Activated CD4-positive, alpha-beta T cell treated with anti-CD3 and anti-CD28 coated beads, Interleukin-2, amount 50 U/mL, for 24 hours (primary cell): ENCODE data around the gene MBOAT7.
"Not testable (repeated sequence)": the region's sequence is repeated elsewhere in the genome, so short reads cannot be mapped to it uniquely, and the experiment has no call there.

Experiments
- DNase-seq, 2 donors: peaks; one replicate each; pipeline ENCODE4 v3.0.0-alpha.2; 2020; ENCODE audit warnings: low read depth in 1 of 2, low spot score in 1 of 2

The MBOAT7 gene, protein sequence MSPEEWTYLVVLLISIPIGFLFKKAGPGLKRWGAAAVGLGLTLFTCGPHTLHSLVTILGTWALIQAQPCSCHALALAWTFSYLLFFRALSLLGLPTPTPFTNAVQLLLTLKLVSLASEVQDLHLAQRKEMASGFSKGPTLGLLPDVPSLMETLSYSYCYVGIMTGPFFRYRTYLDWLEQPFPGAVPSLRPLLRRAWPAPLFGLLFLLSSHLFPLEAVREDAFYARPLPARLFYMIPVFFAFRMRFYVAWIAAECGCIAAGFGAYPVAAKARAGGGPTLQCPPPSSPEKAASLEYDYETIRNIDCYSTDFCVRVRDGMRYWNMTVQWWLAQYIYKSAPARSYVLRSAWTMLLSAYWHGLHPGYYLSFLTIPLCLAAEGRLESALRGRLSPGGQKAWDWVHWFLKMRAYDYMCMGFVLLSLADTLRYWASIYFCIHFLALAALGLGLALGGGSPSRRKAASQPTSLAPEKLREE

DNA sequence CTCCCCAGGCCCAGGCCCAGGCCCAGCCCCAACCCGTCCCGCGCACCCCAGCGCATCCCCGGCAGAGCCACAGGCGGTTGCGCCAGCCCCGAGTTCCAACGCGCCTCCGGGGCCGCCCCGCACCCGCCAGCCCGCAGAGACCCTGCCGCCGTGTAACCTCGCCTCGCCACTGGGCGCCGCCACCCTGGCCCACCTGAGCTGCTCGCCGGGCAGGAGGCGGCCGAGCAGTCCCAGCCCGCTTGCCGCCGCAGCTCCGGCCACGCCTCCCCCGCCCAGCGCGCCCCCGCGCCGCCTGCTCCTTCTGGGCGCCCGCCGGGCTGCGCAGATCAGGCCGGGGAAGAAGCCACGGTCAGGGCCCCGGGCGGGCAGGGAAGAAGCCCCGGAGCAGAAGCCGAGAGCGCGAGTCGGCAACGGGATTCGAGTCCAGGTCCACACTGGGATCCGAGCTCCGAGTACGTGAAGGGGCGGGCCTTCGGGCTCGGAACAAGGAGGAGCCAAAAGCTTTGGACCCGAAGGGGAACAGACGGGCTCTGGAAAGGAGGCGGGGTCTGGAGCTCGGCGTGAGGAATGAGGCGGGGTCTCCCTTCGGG lies at the start of gene MBOAT7:
TSS of gene MBOAT7 (minus strand) at position 436 of the 590 bp plus-strand sequence. CDS start 1,072 bp downstream, outside the sequence.
- DNase-seq, result no peak

- no peak for DNase-seq
Measured at GRCh38 chr19:54233941-54234340, 44.6 kb upstream of the MBOAT7 start.

DNA sequence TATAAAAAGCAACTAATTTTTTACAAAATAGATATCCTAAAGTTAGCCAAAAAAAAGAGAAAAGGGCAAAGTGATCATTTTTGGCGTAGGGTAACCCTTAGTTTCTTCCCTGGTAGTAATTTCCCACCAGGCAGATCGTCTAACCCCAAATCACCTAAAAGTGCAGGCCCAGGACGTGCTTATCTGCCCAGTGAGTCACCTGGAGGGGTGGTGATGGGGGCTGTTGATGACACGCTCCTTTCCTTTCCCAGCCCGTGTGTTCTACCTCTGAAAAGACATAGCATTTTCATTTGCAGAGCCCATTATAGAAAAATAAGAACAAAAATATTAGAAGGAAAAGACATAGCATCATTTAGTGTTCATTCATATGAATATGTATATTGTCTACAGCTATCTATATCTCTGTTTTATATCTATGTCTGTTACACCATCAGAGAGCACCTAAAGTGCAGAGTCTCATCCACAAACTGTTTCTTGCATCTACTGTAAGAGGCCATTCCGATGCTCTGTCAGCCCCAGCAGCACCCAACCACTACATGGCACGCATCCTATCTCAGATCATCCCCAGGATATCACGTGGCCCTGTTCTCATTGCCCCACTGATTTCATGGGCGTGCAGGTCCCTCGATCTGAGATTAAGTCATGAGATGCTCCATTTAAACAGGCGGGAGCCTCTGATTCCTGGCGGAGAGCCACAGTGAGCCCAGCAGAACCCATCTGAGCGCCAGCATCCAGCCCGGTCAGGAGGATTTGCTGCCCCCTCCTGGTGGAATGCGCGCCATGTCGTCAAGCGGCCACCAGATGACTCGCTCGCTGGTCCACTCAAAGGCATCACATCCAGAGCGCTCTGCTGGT lies 41.9 kb upstream of the MBOAT7 start:
- DNase-seq, result peak; percentile 74 to 87

DNA sequence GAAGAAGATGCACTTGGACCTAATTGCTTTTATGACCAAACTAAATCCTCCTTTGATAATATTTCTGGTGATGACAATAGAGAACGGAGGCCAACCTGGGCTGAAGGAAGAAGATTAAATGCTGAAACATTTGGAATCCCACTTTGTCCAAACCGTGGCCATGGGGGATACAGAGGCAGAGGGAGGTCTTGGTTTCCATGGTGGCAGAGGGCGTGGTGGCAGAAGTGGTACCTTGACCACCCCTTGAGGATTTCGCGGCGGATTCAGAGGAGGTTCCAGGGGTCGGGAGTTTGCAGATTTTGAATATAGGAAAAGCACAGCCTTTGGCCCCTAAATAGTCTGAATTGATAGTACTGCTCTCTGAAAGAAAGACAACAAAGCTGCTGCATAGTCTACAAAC lies 40.7 kb upstream of the MBOAT7 start:
- DNase-seq, result no peak

DNA sequence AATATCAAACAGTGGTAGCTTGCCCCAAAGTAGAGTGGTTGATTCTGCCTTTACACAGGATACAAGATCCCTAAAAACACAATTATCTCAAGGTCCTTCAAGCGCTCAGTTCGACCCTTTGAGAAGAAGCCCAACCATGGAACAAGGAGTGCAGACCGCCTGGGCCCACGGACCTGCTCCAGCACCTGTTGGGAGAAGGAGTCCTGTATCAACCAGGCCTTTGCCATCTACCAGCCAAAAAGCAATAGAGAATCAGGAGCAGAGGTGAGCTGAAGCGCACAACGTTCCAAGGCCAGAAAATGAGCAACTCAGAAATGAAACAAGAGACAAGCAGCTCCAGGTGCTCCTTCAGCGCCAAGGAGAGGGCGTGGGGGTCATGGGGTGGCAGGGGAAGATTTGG lies 39.8 kb upstream of the MBOAT7 start:
- no peak for DNase-seq

GRCh38 chr19:54224619-54225018 lies 35.2 kb upstream of the MBOAT7 start:
- DNase-seq, result not testable (repeated sequence)

DNA sequence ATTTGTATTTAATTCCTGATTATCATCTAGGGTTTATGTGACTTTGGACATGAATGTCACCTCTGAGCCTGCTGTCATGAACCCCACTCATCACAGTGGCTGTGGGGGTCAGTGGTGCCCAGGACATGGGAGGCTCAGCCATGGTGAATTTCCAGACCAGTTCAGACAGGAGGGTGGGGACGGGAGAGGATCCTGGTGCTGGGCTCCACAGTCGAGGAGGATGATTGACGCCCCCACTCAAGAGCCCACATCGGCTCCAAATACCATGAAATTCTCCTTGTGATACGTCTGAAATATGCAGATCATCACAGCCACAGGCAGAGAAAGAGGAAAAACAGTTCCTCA lies 34.5 kb upstream of the MBOAT7 start:
- DNase-seq, result not testable (repeated sequence)

DNA sequence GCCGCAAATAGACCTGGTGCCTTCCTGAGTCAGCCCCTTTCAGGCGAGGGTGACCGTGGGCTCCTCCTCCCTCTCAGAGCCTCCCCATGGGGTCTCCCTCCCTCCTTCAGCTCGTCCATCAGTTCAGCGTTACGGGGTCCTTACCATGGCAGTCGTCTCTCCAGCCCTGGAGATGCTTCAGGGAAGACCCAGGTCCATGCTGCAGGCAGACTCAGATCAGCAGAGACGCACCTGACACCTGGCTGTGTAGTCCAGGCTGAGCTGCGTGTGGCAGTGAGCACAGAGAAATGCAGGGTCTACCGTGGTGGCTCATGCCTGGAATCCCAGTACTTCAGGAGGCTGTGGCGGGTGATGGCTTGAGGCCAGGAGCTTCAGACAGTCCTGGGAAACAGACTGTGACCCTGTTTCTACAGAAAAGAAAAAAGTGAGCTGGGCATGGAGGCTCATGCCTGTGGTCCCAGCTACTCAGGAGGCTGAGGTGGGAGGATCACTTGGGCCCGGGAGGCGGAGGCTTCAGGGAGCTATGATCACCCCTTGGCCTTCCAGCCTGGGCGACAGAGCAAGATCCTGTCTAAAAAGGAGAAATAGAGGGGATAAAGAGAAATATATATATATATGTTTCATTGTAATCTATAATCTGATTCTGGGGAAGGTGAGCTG lies 34.0 kb upstream of the MBOAT7 start:
- not testable (repeated sequence) for DNase-seq

- DNase-seq, result not testable (repeated sequence)
Measured at GRCh38 chr19:54222474-54223276, 33.3 kb upstream of the MBOAT7 start, which contains the start of gene LILRB3. Gene LILRB3 (minus strand): TSS chr19:54223007. CDS start chr19:54222976, 31 bp downstream.

DNA sequence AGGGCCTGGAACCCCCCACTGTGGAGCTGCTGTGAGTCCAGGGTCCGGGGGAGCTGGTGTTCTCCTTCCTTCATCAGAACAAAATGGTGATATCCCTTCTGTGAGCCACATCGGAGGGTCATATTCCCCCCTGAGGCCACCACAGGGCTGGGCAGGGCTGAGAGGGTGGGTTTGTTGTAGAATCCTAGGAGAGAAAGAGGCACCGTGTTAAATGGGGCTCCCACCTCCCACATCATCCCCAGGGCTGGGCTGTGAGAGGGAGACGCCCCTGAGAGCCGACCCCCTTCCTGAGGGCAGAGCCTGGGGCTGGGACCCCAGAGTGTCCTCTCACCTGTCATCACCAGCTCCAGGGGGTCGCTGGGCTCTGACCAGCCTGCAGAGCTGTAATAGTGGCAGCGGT lies 32.6 kb upstream of the MBOAT7 start:
- not testable (repeated sequence) for DNase-seq

DNA sequence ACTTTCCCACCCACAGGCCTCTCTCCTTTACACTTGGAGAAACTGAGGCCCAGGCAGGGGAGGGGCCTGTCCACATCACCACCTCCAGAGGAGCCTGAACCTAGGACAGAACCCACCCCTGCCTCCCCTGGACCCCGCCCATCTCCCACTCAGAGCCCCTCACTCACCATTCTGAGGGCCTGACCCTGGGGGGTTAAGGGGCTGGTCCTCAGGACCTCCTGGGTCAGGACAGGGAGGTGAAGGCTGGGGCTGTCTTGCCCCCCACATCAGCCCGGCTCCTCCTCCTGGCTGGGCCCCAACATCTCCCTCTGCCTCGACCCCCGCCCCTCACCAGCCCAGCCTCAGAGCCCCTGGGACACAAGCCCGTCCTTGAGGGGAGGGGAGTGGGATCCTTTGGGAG lies 30.3 kb upstream of the MBOAT7 start:
- DNase-seq, result not testable (repeated sequence)

DNA sequence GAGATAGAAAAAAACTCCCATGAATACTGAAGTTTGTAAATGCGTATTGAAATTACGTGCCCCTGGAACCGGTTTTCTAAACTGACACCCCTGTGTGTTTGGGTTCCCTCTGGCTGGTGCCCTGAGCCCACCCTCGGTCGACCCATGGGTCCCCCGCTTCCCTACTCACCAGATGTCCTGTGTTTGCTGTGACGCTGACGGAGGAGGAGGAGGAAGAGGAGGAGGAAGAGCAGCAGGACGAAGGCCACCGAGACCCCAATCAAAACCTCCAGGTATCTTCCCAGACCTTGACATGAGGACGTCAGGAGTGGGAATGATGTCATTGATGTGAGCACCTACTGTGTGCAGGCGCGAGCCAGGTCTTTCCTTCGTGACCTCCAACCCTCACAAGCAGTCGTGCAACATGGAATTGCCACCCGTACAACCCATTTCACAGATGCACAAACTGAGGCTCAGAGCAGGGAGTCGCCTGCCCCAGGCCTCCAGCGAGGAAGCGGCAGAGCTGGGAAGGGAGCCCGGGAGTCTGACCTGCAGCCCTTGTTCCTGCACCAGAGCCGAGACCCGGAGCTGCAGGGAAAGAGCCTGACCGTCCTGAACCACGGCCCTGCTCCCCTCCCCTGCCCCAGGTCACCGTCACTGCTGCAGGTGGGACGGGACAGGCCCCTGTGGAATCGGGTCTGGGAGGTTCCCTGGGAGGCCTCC lies 29.7 kb upstream of the MBOAT7 start:
- no peak for DNase-seq

DNA sequence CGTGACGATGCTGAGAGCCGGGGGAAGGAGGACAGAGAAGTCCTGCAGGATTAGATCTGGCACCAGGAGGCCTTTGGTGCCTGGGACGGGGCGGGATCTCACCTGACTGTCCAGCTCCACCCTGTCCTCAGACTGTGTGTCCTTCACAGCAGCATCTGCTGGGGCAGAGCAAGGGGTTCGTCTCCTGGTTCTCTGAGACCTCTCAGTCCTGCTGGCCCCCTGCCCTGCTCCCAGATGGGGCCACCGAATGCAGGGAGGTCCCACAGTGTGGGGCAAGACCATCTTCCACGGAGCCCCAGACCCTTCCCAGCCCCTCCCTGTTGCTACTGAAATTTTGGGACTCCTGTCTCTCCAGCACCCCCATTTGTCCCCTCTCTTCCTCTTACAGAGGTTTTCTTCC lies 28.9 kb upstream of the MBOAT7 start:
- DNase-seq, result no peak

- DNase-seq, result not testable (repeated sequence)
Measured at GRCh38 chr19:54217517-54218247, 28.3 kb upstream of the MBOAT7 start.

- DNase-seq, result no peak
Measured at GRCh38 chr19:54216869-54217268, 27.5 kb upstream of the MBOAT7 start.

GRCh38 chr19:54214734-54215133 lies 25.4 kb upstream of the MBOAT7 start:
- DNase-seq, result not testable (repeated sequence)

- not testable (repeated sequence) for DNase-seq
Measured at GRCh38 chr19:54214217-54214616, 24.8 kb upstream of the MBOAT7 start.

DNA sequence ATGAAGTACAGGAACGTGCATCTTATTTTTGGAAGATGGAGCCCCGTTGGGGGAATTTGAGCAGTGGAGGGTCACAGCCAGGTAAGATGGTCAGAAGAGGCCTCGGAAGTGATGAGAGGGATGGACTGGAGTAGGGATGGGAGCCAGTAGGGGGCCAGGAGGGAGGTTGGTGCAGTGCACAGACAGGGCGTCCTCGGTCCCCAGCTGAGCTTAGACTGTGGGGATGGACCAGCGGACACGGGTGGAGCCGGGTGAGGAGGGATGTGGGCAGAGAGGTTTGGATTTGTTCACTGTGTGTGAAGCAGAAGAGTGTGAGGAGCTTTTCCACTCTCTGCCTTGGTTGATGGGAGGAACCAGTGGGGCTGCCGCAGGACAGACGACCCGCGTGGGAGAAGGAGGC lies 21.9 kb upstream of the MBOAT7 start:
- no peak for DNase-seq
